IPS-18c (cell line): ENCODE data around the gene HLF.

Experiments used
- H3K4me3 ChIP-seq: 2 replicates; pipeline ENCODE4 v1.7.0; 2013; ENCODE audit warnings: low read depth, mild to moderate bottlenecking, low read length, moderate library complexity; ENCODE audit not compliant: insufficient read depth
- H3K9me3 ChIP-seq: one replicate; pipeline ENCODE4 v1.6.1; 2013; ENCODE audit warnings: mild to moderate bottlenecking, low read length, moderate library complexity; ENCODE audit not compliant: control insufficient read depth, insufficient read depth

HLF gene

GRCh38 chr17:55268649-55269480, 4.1 kb downstream of the HLF start:
- Histone ChIP-seq H3K9me3 (no peaks in the 10 kb centered on the region), H3K4me3 (no peak overlapping the region)

GRCh38 chr17:55269894-55270293, 5.1 kb downstream of the HLF start:
- H3K9me3 ChIP-seq: no peaks in the 10 kb centered on the region
- no peak overlapping the region for H3K4me3 ChIP-seq

GRCh38 chr17:55271223-55271571, 6.4 kb downstream of the HLF start:
- H3K9me3 ChIP-seq: no peaks in the 10 kb centered on the region
- no peak overlapping the region for H3K4me3 ChIP-seq

GRCh38 chr17:55271958-55272710, 7.4 kb downstream of the HLF start:
- no peaks in the 10 kb centered on the region for H3K9me3 ChIP-seq
- no peak overlapping the region for H3K4me3 ChIP-seq

- H3K9me3 ChIP-seq: no peaks in the 10 kb centered on the region
- no peak overlapping the region for H3K4me3 ChIP-seq
Measured at GRCh38 chr17:55272711-55273578, 8.2 kb downstream of the HLF start.

- Histone ChIP-seq H3K9me3 (no peaks in the 10 kb centered on the region), H3K4me3 (no peak overlapping the region)
Measured at GRCh38 chr17:55273579-55274354, 9.0 kb downstream of the HLF start.

- Histone ChIP-seq H3K4me3 (no peak overlapping the region), H3K9me3 (no peaks in the 10 kb centered on the region)
Measured at GRCh38 chr17:55274355-55275255, 9.8 kb downstream of the HLF start.

GRCh38 chr17:55275894-55276804, 11.4 kb downstream of the HLF start:
- Histone ChIP-seq H3K9me3 (no peaks in the 10 kb centered on the region), H3K4me3 (no peak overlapping the region)

- no peaks in the 10 kb centered on the region for H3K9me3 ChIP-seq
- H3K4me3 ChIP-seq: no peak overlapping the region
Measured at GRCh38 chr17:55278173-55278961, 13.6 kb downstream of the HLF start.

GRCh38 chr17:55279203-55279602, 14.4 kb downstream of the HLF start:
- Histone ChIP-seq H3K9me3 (no peaks in the 10 kb centered on the region), H3K4me3 (no peak overlapping the region)

GRCh38 chr17:55279788-55280187, 15.0 kb downstream of the HLF start:
- H3K9me3 ChIP-seq: no peaks in the 10 kb centered on the region
- no peak overlapping the region for H3K4me3 ChIP-seq

GRCh38 chr17:55280212-55280611, 15.5 kb downstream of the HLF start:
- Histone ChIP-seq H3K9me3 (no peaks in the 10 kb centered on the region), H3K4me3 (no peak overlapping the region)

GRCh38 chr17:55281649-55282378, 17.1 kb downstream of the HLF start:
- peaks cover 3% of the 10 kb centered on the region for H3K9me3 ChIP-seq
- no peak overlapping the region for H3K4me3 ChIP-seq

- peaks cover 3% of the 10 kb centered on the region for H3K9me3 ChIP-seq
- no peak overlapping the region for H3K4me3 ChIP-seq
Measured at GRCh38 chr17:55282379-55282702, 17.6 kb downstream of the HLF start.
